Liver (tissue), 9 donors: ENCODE data around the gene KCNA1. TPM values are rescaled to one million over a fixed set of nuclear protein-coding genes. Genes with fewer than 3 reads are reported as not detected.

Experiments
- DNase-seq: peaks from one replicate; pipeline ENCODE4 v3.0.0-alpha.2; 2017; ENCODE audit warnings: low spot score
- H3K27ac ChIP-seq, 2 donors: one replicate each; pipeline ENCODE4 v1.7.0; 2013; ENCODE audit warnings: inconsistent platforms in 2 of 2, low read length in 2 of 2, control low read depth in 1 of 2, low read depth in 1 of 2, mild to moderate bottlenecking in 1 of 2
- H3K27me3 ChIP-seq, 4 donors: one replicate each; pipeline versions ENCODE4 v1.6.1 to v1.7.0; 2013; ENCODE audit warnings: low read length in 3 of 4, inconsistent platforms in 1 of 4, mild to moderate bottlenecking in 1 of 4, moderate library complexity in 1 of 4; ENCODE audit not compliant: control insufficient read depth in 4 of 4, insufficient read depth in 4 of 4
- H3K36me3 ChIP-seq, 4 donors: one replicate each; pipeline versions ENCODE4 v1.6.1 to v1.7.0; 2013; ENCODE audit warnings: low read length in 3 of 4, mild to moderate bottlenecking in 3 of 4, low read depth in 1 of 4, moderate library complexity in 1 of 4; ENCODE audit not compliant: control insufficient read depth in 4 of 4, insufficient read depth in 3 of 4
- H3K4me1 ChIP-seq, 4 donors: one replicate each; pipeline versions ENCODE4 v1.6.1 to v1.7.0; 2013; ENCODE audit warnings: low read length in 3 of 4, mild to moderate bottlenecking in 3 of 4, moderate library complexity in 1 of 4; ENCODE audit not compliant: control insufficient read depth in 4 of 4, insufficient read depth in 4 of 4
- H3K4me3 ChIP-seq, 3 donors: one replicate each; pipeline versions ENCODE4 v1.6.1 to v1.7.0; 2013; ENCODE audit warnings: low read length in 3 of 3, control low read depth in 1 of 3, low read depth in 1 of 3, mild to moderate bottlenecking in 1 of 3
- H3K9ac ChIP-seq, 2 donors: one replicate each; pipeline ENCODE4 v1.7.0; 2013; ENCODE audit warnings: low read length in 2 of 2, mild to moderate bottlenecking in 2 of 2, moderate library complexity in 2 of 2, control low read depth in 1 of 2, low read depth in 1 of 2
- H3K9me3 ChIP-seq, 4 donors: one replicate each; pipeline versions ENCODE4 v1.6.1 to v1.7.0; 2013; ENCODE audit warnings: low read length in 3 of 4; ENCODE audit not compliant: control insufficient read depth in 4 of 4
- CTCF ChIP-seq: fragments of 150-350 bp; IDR thresholded peaks from 2 replicates; pipeline ENCODE4 v1.5.1; 2017; ENCODE audit warnings: improper control_type of control experiment, low read depth, low read length; ENCODE audit not compliant: missing input control
- FOXA1 ChIP-seq: IDR thresholded peaks from 2 replicates; pipeline ENCODE4 v1.6.1; 2016; ENCODE audit warnings: antibody characterized with exemption
- FOXA2 ChIP-seq: IDR thresholded peaks from 2 replicates; pipeline ENCODE4 v1.6.1; 2016; ENCODE audit warnings: antibody characterized with exemption
- GABPA ChIP-seq, 2 donors: IDR thresholded peaks in 1 of 2; conservative IDR thresholded peaks in 1 of 2; 2 replicates each; pipeline ENCODE4 v1.6.1; 2016; ENCODE audit warnings: antibody characterized with exemption in 2 of 2, mild to moderate bottlenecking in 1 of 2, moderate library complexity in 1 of 2
- HNF4A ChIP-seq, 2 donors: conservative IDR thresholded peaks; 2 replicates each; pipeline ENCODE4 v1.6.1; 2016; ENCODE audit warnings: antibody characterized with exemption in 2 of 2, mild to moderate bottlenecking in 2 of 2
- NR2F2 ChIP-seq: IDR thresholded peaks from 2 replicates; pipeline ENCODE4 v1.6.1; 2016; ENCODE audit warnings: antibody characterized with exemption
- RAD21 ChIP-seq, 2 donors: IDR thresholded peaks; 2 replicates each; pipeline ENCODE4 v1.6.1; 2016; ENCODE audit warnings: antibody characterized with exemption in 2 of 2, mild to moderate bottlenecking in 2 of 2
- REST ChIP-seq: IDR thresholded peaks from 2 replicates; pipeline ENCODE4 v1.6.1; 2016; ENCODE audit warnings: antibody characterized with exemption, mild to moderate bottlenecking
- RXRA ChIP-seq, 2 donors: IDR thresholded peaks; 2 replicates each; pipeline ENCODE4 v1.6.1; 2017 to 2018; ENCODE audit warnings: antibody characterized with exemption in 2 of 2, mild to moderate bottlenecking in 1 of 2
- SP1 ChIP-seq: IDR thresholded peaks from 2 replicates; pipeline ENCODE4 v1.6.1; 2018; ENCODE audit warnings: antibody characterized with exemption, mild to moderate bottlenecking
- TAF1 ChIP-seq: conservative IDR thresholded peaks from 2 replicates; pipeline ENCODE4 v1.6.1; 2016; ENCODE audit warnings: antibody characterized with exemption, mild to moderate bottlenecking
- YY1 ChIP-seq: IDR thresholded peaks from 2 replicates; pipeline ENCODE4 v1.6.1; 2016; ENCODE audit warnings: antibody characterized with exemption, mild to moderate bottlenecking
- ZBTB33 ChIP-seq: IDR thresholded peaks from 2 replicates; pipeline ENCODE4 v1.6.1; 2016; ENCODE audit warnings: antibody characterized with exemption
- WGBS: extraction: QIAGEN DNeasy Blood & Tissue Kit; methylation state at CpG from one replicate; pipeline ENCODE4 v1.1.7; 2013; 5-methylcytosine and 5-hydroxymethylcytosine counted together
- polyA plus RNA-seq, 2 donors: library from polyadenylated mRNA; stranded (reverse) in 1 of 2; unstranded in 1 of 2; fragments of 200-250 nt in 1 of 2; fragments of >200 nt in 1 of 2; fragmentation: Nextera tagmentation in 1 of 2; extraction: Ambion mirVana in 1 of 2; gene quantifications; one replicate each; pipeline versions ENCODE4 v1.2.1 to v1.2.3, GENCODE V29; 2013 to 2015
- total RNA-seq, 2 donors: library from RNA; depleted of rRNA; stranded (reverse); fragments of >200 nt; gene quantifications; one replicate each; pipeline ENCODE4 v1.2.3, GENCODE V29; 2014
- TF ChIP-seq, protein P1 (sequence below): IDR thresholded peaks from 2 replicates; pipeline ENCODE4 v1.6.1; 2016; ENCODE audit warnings: antibody characterized with exemption
- donor health status: healthy.
- donor health status: healthy.
- donor health status: healthy.
- donor health status: healthy.
- donor health status: healthy.

Gene KCNA1
- total and polyA plus RNA-seq, 4 donors: not detected

DNA sequence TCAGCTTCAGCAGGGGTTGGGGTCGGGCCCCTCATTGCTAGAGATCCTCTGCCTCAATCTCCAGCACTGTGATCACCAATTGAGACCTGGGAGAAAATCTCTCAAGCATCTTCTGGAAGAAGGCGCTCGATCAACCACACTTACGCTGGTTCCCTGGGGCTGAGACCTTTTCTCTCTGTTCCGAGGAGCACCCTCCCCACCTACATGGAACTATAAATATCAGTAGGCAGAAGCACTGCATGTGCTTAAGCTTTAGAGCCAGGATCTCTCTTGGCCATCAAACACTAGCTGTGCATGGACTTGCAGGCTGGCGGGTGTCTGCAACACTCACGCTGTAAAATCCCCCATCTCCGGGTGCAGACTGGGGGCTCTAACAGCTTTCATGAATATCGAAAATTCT is 38.2 kb upstream of the KCNA1 start:
- Histone ChIP-seq H3K27ac (no peak overlapping the region), H3K36me3 (no peaks in the 10 kb centered on the region), H3K27me3 (peaks cover 0 to 10% (median under 1%) of the 10 kb centered on the region in 4 donors), H3K9me3 (no peaks in the 10 kb centered on the region), H3K4me3 (no peak overlapping the region), H3K4me1 (no peaks in the 10 kb centered on the region), H3K9ac (no peak overlapping the region)
- TF ChIP-seq FOXA2 (no peak), ZBTB33 (no peak), RAD21 (IDR thresholded peaks at IDR 0.05) (no peak), RXRA (IDR thresholded peaks at IDR 0.05) (no peak), FOXA1 (no peak), REST (no peak)
- no peak for DNase-seq
- 80% methylated on average over 9 of the region's 9 CpGs for WGBS

DNA sequence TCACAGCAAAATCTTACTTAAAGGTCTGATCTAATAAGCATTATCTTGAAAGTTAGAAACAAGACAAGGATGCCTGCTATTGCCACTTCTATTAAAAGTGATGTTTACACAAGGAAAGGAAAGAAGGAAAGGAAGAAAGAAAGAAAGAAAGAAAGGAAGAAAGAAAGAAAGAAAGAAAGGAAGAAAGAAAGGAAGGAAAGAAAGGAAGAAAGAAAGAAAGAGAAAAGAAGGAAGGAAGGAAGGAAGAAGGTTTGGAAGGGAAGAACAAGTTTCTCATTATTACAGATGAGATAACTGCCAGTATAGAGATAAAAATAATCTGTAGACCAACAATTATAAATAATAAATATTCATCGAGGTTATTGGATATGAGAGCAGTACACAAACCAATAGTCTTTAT is 35.8 kb upstream of the KCNA1 start:
- no peak overlapping the region for H3K27ac ChIP-seq
- no peaks in the 10 kb centered on the region for H3K36me3 ChIP-seq
- no peaks in the 10 kb centered on the region for H3K9me3 ChIP-seq
- DNase-seq: no peak
- no peak overlapping the region for H3K9ac ChIP-seq
- peaks cover 0 to 14% (median under 1%) of the 10 kb centered on the region in 4 donors for H3K27me3 ChIP-seq
- H3K4me3 ChIP-seq: no peak overlapping the region
- no peak for TF ChIP-seq CTCF
- no peak for TF ChIP-seq GABPA (IDR thresholded peaks at IDR 0.05 in 1 of 2, conservative IDR thresholded peaks at IDR 0.05 in 1 of 2)
- no peak for TF ChIP-seq YY1
- TF ChIP-seq HNF4A (conservative IDR thresholded peaks at IDR 0.05): no peak
- no peak for TF ChIP-seq NR2F2
- no peak for TF ChIP-seq FOXA2
- no peak for TF ChIP-seq TAF1
- TF ChIP-seq, protein P1, sequence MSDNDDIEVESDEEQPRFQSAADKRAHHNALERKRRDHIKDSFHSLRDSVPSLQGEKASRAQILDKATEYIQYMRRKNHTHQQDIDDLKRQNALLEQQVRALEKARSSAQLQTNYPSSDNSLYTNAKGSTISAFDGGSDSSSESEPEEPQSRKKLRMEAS: no peak
- no peak for TF ChIP-seq SP1
- 55% methylated on average over 1 of the region's 1 CpG for WGBS
- H3K4me1 ChIP-seq: no peaks in the 10 kb centered on the region
